Measurements from ENCODE around the gene ESPL1. TPM values are rescaled to one million over a fixed set of nuclear protein-coding genes. Genes with fewer than 3 reads are reported as not detected.

The ESPL1 gene
- total and polyA plus RNA-seq, 2 of the 8 experiments (the other 6 are each of a cell fraction or from before 2014, with no cell fraction given), result 31.8 to 52.7 TPM

- Histone ChIP-seq H3K14ac (ENCODE audit: insufficient read length) (no peak overlapping the region), H2BK120ac (replicated peaks; ENCODE audit: low read depth, low read length) (no peak overlapping the region), H2AFZ (ENCODE audit: low read length) (no peak overlapping the region), H2BK15ac (ENCODE audit: low read length) (peak overlapping the region; percentile 50; the same call in 1 of the 2 replicates), H3K27ac (ENCODE audit: low read depth, low read length) (no peak overlapping the region), H3K23ac (ENCODE audit: insufficient read length) (no peak overlapping the region), H3K18ac (ENCODE audit: extremely low read depth, low read length) (peak overlapping the region; percentile 97; the same call in 1 of the 2 replicates), H4K20me1 (replicated peaks in 1 of 2; ENCODE audit: control insufficient read depth in 1 of 2, insufficient read depth in 2 of 2, low read length in 2 of 2) (no peaks in the 10 kb centered on the region), H3K9me3 (ENCODE audit: insufficient read depth in 2 of 2, low read depth in 1 of 2, low read length in 1 of 2) (no peaks in the 10 kb centered on the region), H3K4me2 (ENCODE audit: insufficient read depth in 1 of 2, low read depth in 2 of 2, low read length in 2 of 2) (peak overlapping the region; percentile 92 to 96), H2BK5ac (ENCODE audit: low read depth, low read length) (0 out of 2 replicates have a peak overlapping the region, but pooled peaks have one; percentile 41), H3K23me2 (ENCODE audit: low read depth, low read length) (peaks cover 11% of the 10 kb centered on the region; the same call in 1 of the 2 replicates), H2BK12ac (ENCODE audit: low read depth, low read length) (no peak overlapping the region), H3K56ac (replicated peaks; ENCODE audit: insufficient read length, low read depth, low read length) (no peak overlapping the region), H4K91ac (replicated peaks; ENCODE audit: insufficient read length, low read length) (peak overlapping the region; percentile 45), H3K4me1 (replicated peaks in 1 of 4; ENCODE audit: control insufficient read depth in 3 of 4, insufficient read depth in 4 of 4, low read length in 3 of 4) (peaks cover 34 to 66% (median 45%) of the 10 kb centered on the region in 4 experiments), H3K4me3 (ENCODE audit: extremely low read depth in 1 of 4, insufficient read depth in 2 of 4, low read depth in 3 of 4, low read length in 4 of 4) (peak overlapping the region; percentile 72 to 79 (median 76)), H4K5ac (ENCODE audit: insufficient read length, low read depth, low read length) (peak overlapping the region; percentile 10), H3K79me2 (ENCODE audit: control insufficient read depth in 1 of 2, insufficient read depth in 2 of 2, low read length in 2 of 2) (peaks cover 0 to 13% of the 10 kb centered on the region in 2 experiments; a peak in 1 of 4 replicates), H4K8ac (ENCODE audit: extremely low read depth, insufficient read depth, low read length) (no peak overlapping the region), H3K4ac (replicated peaks; ENCODE audit: insufficient read length, low read depth, low read length) (no peak overlapping the region), H3K36me3 (ENCODE audit: control insufficient read depth in 2 of 4, insufficient read depth in 4 of 4, low read length in 3 of 4) (no peaks in the 10 kb centered on the region; a peak in 1 of 8 replicates), H2AK5ac (ENCODE audit: low read depth, low read length) (no peak overlapping the region), H2BK20ac (ENCODE audit: low read length) (no peak overlapping the region), H3K27me3 (replicated peaks in 1 of 4; ENCODE audit: control insufficient read depth in 3 of 4, extremely low read depth in 1 of 4, insufficient read depth in 3 of 4, low read length in 3 of 4) (no peaks in the 10 kb centered on the region), H3K9ac (replicated peaks in 1 of 4; ENCODE audit: extremely low read depth in 1 of 4, low read depth in 3 of 4, low read length in 3 of 4) (peak overlapping the region in 2 of 4 experiments; percentile 6 to 54; a peak in 3 of 7 replicates), H3K79me1 (ENCODE audit: low read depth, low read length) (no peaks in the 10 kb centered on the region)
- peak in 1 of 2 experiments; percentile 79 for DNase-seq (ENCODE audit: low read depth in 1 of 2, low spot score in 2 of 2)
- FAIRE-seq, result no peak
- ChIA-PET CTCF (ENCODE audit: partially characterized antibody) (interaction anchor here (1.5 to 23.5 kb wide), 3 partner anchors 19 to 51 kb away, joined by 4 to 535 read pairs (median 53); partner anchors contain the start of genes ESPL1 and ITGB7), POLR2A (ENCODE audit: partially characterized antibody) (interaction anchor here (0.6 to 12.4 kb wide), 7 partner anchors 9 to 170 kb away, joined by 3 to 151 read pairs (median 3); partner anchors contain the start of genes ESPL1 and PFDN5)
- 4% methylated on average over 5 of the region's 9 CpGs; no CpG with 5 or more reads in 1 of the 2 experiments for WGBS, 2 experiments (ENCODE audit: extremely low coverage in 1 of 2, insufficient coverage in 1 of 2, insufficient read length in 1 of 2, insufficient replicate concordance in 2 of 2, low coverage in 1 of 2, low lambda C conversion rate in 2 of 2, missing lambda C conversion rate in 1 of 2)
- TF ChIP-seq YY1 (IDR thresholded peaks at IDR 0.05; ENCODE audit: low read depth, low read length), result no peak
- no peak for TF ChIP-seq E2F6 (IDR thresholded peaks at IDR 0.05)
- 0 out of 4 replicates have a peak, but pooled peaks of 1 of the 2 experiments have one; percentile 1 for TF ChIP-seq SIN3A (conservative IDR thresholded peaks at IDR 0.05 in 1 of 2, IDR thresholded peaks at IDR 0.05 in 1 of 2; ENCODE audit: low read depth in 1 of 2, low read length in 2 of 2)
- TF ChIP-seq RBBP5 (IDR thresholded peaks at IDR 0.05; ENCODE audit: borderline replicate concordance, low read depth, low read length), result peak; percentile 80; the same call in 1 of the 2 replicates
- 0 out of 2 replicates have a peak, but pooled peaks have one; percentile 34 for TF ChIP-seq KDM1A (IDR thresholded peaks at IDR 0.05; ENCODE audit: borderline replicate concordance, low read length)
Observed at GRCh38 chr12:53231671-53231920, 36.5 kb upstream of the ESPL1 start.
